Ishikawa (cell line): ENCODE measurements around the gene VAMP7.

Source experiments
- CEBPB ChIP-seq: IDR thresholded peaks from 2 replicates; pipeline ENCODE4 v1.6.1; 2012
- CREB1 ChIP-seq: IDR thresholded peaks from 2 replicates; pipeline ENCODE4 v1.6.1; 2012; ENCODE audit warnings: low read depth
- EP300 ChIP-seq: IDR thresholded peaks from 2 replicates; pipeline ENCODE4 v1.6.1; 2012; ENCODE audit warnings: borderline replicate concordance
- FOXM1 ChIP-seq: IDR thresholded peaks from 2 replicates; pipeline ENCODE4 v1.6.1; 2012; ENCODE audit warnings: low read depth, borderline replicate concordance
- MAX ChIP-seq: IDR thresholded peaks from 2 replicates; pipeline ENCODE4 v1.6.1; 2012
- RAD21 ChIP-seq: IDR thresholded peaks from 2 replicates; pipeline ENCODE4 v1.6.1; 2012; ENCODE audit warnings: low read depth
- TAF1 ChIP-seq: IDR thresholded peaks from 2 replicates; pipeline ENCODE4 v1.6.1; 2012; ENCODE audit warnings: low read depth, mild to moderate bottlenecking
- TEAD4 ChIP-seq: IDR thresholded peaks from 2 replicates; pipeline ENCODE4 v1.6.1; 2012
- USF1 ChIP-seq: IDR thresholded peaks from 2 replicates; pipeline ENCODE4 v1.6.1; 2012

GRCh38 chrX:155953055-155953454 is 71.9 kb downstream of the VAMP7 start:
- TF ChIP-seq MAX (no peak), FOXM1 (no peak), CREB1 (no peak), EP300 (no peak), CEBPB (no peak), TEAD4 (no peak), USF1 (no peak), TAF1 (no peak), RAD21 (no peak)
